ENCODE data around the gene CARD18.
"Not testable (repeated sequence)": the region's sequence is repeated elsewhere in the genome, so short reads cannot be mapped to it uniquely, and the experiment has no call there.

Gene CARD18

GRCh38 chr11:105124756-105125155 lies 14.8 kb downstream of the CARD18 start:
- no peak for DNase-seq (ENCODE audit: low read depth)
- no peak for TF ChIP-seq CTCF (IDR thresholded peaks at IDR 0.05; ENCODE audit: control insufficient read depth, insufficient read depth, low read depth, low read length, missing control alignments)
- no peak overlapping the region for H3K4me3 ChIP-seq (ENCODE audit: control insufficient read depth, low read depth, low read length)

- no peak for TF ChIP-seq CTCF (IDR thresholded peaks at IDR 0.05; ENCODE audit: control insufficient read depth, insufficient read depth, low read depth, low read length, missing control alignments)
- H3K4me3 ChIP-seq (ENCODE audit: control insufficient read depth, low read depth, low read length) = no peak overlapping the region
- no peak for DNase-seq (ENCODE audit: low read depth)
Observed at GRCh38 chr11:105111145-105111944, 28.2 kb downstream of the CARD18 start.

- no peak overlapping the region for H3K4me3 ChIP-seq (ENCODE audit: control insufficient read depth, low read depth, low read length)
- TF ChIP-seq CTCF (IDR thresholded peaks at IDR 0.05; ENCODE audit: control insufficient read depth, insufficient read depth, low read depth, low read length, missing control alignments) = no peak
- DNase-seq (ENCODE audit: low read depth) = no peak
Observed at GRCh38 chr11:105110688-105111030, 28.9 kb downstream of the CARD18 start.

GRCh38 chr11:105109855-105110687 lies 29.5 kb downstream of the CARD18 start:
- TF ChIP-seq CTCF (IDR thresholded peaks at IDR 0.05; ENCODE audit: control insufficient read depth, insufficient read depth, low read depth, low read length, missing control alignments) = no peak
- DNase-seq (ENCODE audit: low read depth) = no peak
- H3K4me3 ChIP-seq (ENCODE audit: control insufficient read depth, low read depth, low read length) = no peak overlapping the region

- no peak for DNase-seq (ENCODE audit: low read depth)
- TF ChIP-seq CTCF (IDR thresholded peaks at IDR 0.05; ENCODE audit: control insufficient read depth, insufficient read depth, low read depth, low read length, missing control alignments) = no peak
- no peak overlapping the region for H3K4me3 ChIP-seq (ENCODE audit: control insufficient read depth, low read depth, low read length)
Observed at GRCh38 chr11:105109321-105109720, 30.2 kb downstream of the CARD18 start.

GRCh38 chr11:105108247-105108646 lies 31.3 kb downstream of the CARD18 start:
- DNase-seq (ENCODE audit: low read depth) = no peak
- TF ChIP-seq CTCF (IDR thresholded peaks at IDR 0.05; ENCODE audit: control insufficient read depth, insufficient read depth, low read depth, low read length, missing control alignments) = no peak
- H3K4me3 ChIP-seq (ENCODE audit: control insufficient read depth, low read depth, low read length) = no peak overlapping the region

- not testable (repeated sequence) for DNase-seq (ENCODE audit: low read depth); H3K4me3 ChIP-seq (ENCODE audit: control insufficient read depth, low read depth, low read length)
Observed at GRCh38 chr11:105107226-105107825, 32.2 kb downstream of the CARD18 start.

Data from AG09309 (cell line).